IMR-90 (cell line): ENCODE data around the gene XKR7. TPM values are rescaled to one million over a fixed set of nuclear protein-coding genes. Genes with fewer than 3 reads are reported as not detected.

Source experiments
- ATAC-seq: fragments of 200-7000 bp; cut with Tn5 transposase; 2 replicates; pipeline ENCODE4 v1.9.1; 2020; ENCODE audit warnings: low read depth, mild to moderate bottlenecking, moderate library complexity
- BruUV-seq: library from RNA; stranded (reverse); fragments of 400-500 nt; replicated peaks from 2 replicates; lab custom pipeline; 2021; lab: Mats Ljungman, UMichigan
- CTCF ChIA-PET: fragments of 300-600 bp; formaldehyde crosslinking; extraction: SDS; loops from one replicate; lab custom pipeline; 2021; ENCODE audit warnings: antibody characterized with exemption; lab: Yijun Ruan, JAX
- POLR2A ChIA-PET: fragments of 300-600 bp; sonication (Branson Sonifier 250); formaldehyde crosslinking; loops from one replicate; lab custom pipeline; 2022; ENCODE audit warnings: antibody characterized with exemption; ENCODE audit not compliant: unreplicated experiment; lab: Charles Lee
- DNase-seq: peaks from one replicate; pipeline ENCODE4 v3.0.0; 2013
- H2AFZ ChIP-seq: replicated peaks from 2 replicates; pipeline ENCODE3; 2013; ENCODE audit warnings: low read length, mild to moderate bottlenecking; ENCODE audit not compliant: poor library complexity
- H2AK5ac ChIP-seq: 2 replicates; pipeline ENCODE4 v1.6.1; 2013; ENCODE audit warnings: low read depth, low read length, inconsistent platforms
- H2AK9ac ChIP-seq: replicated peaks from 2 replicates; pipeline ENCODE3; 2013; ENCODE audit warnings: mild to moderate bottlenecking, low read depth, low read length, moderate library complexity; ENCODE audit not compliant: poor library complexity
- H2BK120ac ChIP-seq: 2 replicates; pipeline ENCODE4 v1.6.1; 2013; ENCODE audit warnings: low read depth, low read length, inconsistent platforms
- H2BK15ac ChIP-seq: 3 replicates; pipeline ENCODE4 v1.6.1; 2013; ENCODE audit warnings: low read depth, low read length, inconsistent platforms
- H2BK20ac ChIP-seq: 2 replicates; pipeline ENCODE4 v1.6.1; 2013; ENCODE audit warnings: low read depth, mild to moderate bottlenecking, inconsistent platforms, low read length, moderate library complexity
- H2BK5ac ChIP-seq: 2 replicates; pipeline ENCODE4 v1.6.1; 2013; ENCODE audit warnings: mild to moderate bottlenecking, low read depth, low read length, inconsistent platforms; ENCODE audit not compliant: poor library complexity, severe bottlenecking
- H3K14ac ChIP-seq: replicated peaks from 2 replicates; pipeline ENCODE4 v1.6.1; 2013; ENCODE audit warnings: low read depth, low read length, inconsistent platforms
- H3K18ac ChIP-seq: 2 replicates; pipeline ENCODE4 v1.6.1; 2013; ENCODE audit warnings: low read depth, low read length, control low read depth
- H3K23ac ChIP-seq: 2 replicates; pipeline ENCODE4 v1.6.1; 2013; ENCODE audit warnings: low read depth, low read length, inconsistent platforms
- H3K27ac ChIP-seq: 2 replicates; pipeline ENCODE4 v1.5.1; 2013; ENCODE audit warnings: mild to moderate bottlenecking, control low read depth, low read length; ENCODE audit not compliant: insufficient read depth
- H3K27me3 ChIP-seq: 2 replicates; pipeline ENCODE4 v1.6.1; 2013; ENCODE audit warnings: low read length; ENCODE audit not compliant: control insufficient read depth, insufficient read depth
- H3K36me3 ChIP-seq: 2 replicates; pipeline ENCODE4 v1.6.1; 2013; ENCODE audit warnings: low read length, mixed read lengths; ENCODE audit not compliant: control insufficient read depth, insufficient read depth
- H3K4ac ChIP-seq: 2 replicates; pipeline ENCODE4 v1.6.1; 2013; ENCODE audit warnings: low read depth, low read length, inconsistent platforms
- H3K4me1 ChIP-seq: 2 replicates; pipeline ENCODE4 v1.6.1; 2013; ENCODE audit warnings: low read length, mixed read lengths; ENCODE audit not compliant: control insufficient read depth, insufficient read depth
- H3K4me2 ChIP-seq: 2 replicates; pipeline ENCODE4 v1.6.1; 2013; ENCODE audit warnings: low read depth, mild to moderate bottlenecking, control low read depth, low read length, moderate library complexity
- H3K4me3 ChIP-seq: 2 replicates; pipeline ENCODE4 v1.5.1; 2013; ENCODE audit warnings: low read depth, mild to moderate bottlenecking, control low read depth, low read length, moderate library complexity; ENCODE audit not compliant: insufficient read depth
- H3K56ac ChIP-seq: 2 replicates; pipeline ENCODE4 v1.6.1; 2013; ENCODE audit warnings: low read length, inconsistent platforms; ENCODE audit not compliant: insufficient read depth; ENCODE audit errors: extremely low read depth
- H3K79me1 ChIP-seq, 2 experiments: 2 replicates each; pipeline ENCODE4 v1.6.1; 2013; ENCODE audit warnings: low read length in 2 of 2, inconsistent platforms in 1 of 2, low read depth in 1 of 2
- H3K9ac ChIP-seq: 2 replicates; pipeline ENCODE4 v1.6.1; 2013; ENCODE audit warnings: low read depth, low read length, control low read depth
- H3K9me1 ChIP-seq: 2 replicates; pipeline ENCODE4 v1.6.1; 2013; ENCODE audit warnings: low read length, inconsistent platforms; ENCODE audit not compliant: insufficient read depth
- H3K9me3 ChIP-seq: 2 replicates; pipeline ENCODE4 v1.6.1; 2013; ENCODE audit warnings: low read length; ENCODE audit not compliant: control insufficient read depth, insufficient read depth
- H4K20me1 ChIP-seq: 2 replicates; pipeline ENCODE4 v1.6.1; 2013; ENCODE audit warnings: low read length, inconsistent platforms; ENCODE audit not compliant: insufficient read depth
- H4K5ac ChIP-seq: 2 replicates; pipeline ENCODE4 v1.6.1; 2013; ENCODE audit warnings: mild to moderate bottlenecking, low read depth, low read length, control low read depth
- H4K8ac ChIP-seq, 2 experiments: 2 replicates each; pipeline ENCODE4 v1.6.1; 2013; ENCODE audit warnings: low read depth in 2 of 2, low read length in 2 of 2, control low read depth in 1 of 2, inconsistent platforms in 1 of 2
- H4K91ac ChIP-seq: 2 replicates; pipeline ENCODE4 v1.6.1; 2013; ENCODE audit warnings: low read depth, low read length, inconsistent platforms; ENCODE audit not compliant: insufficient read depth
- CEBPB ChIP-seq: IDR thresholded peaks from 2 replicates; pipeline ENCODE4 v1.6.1; 2012; ENCODE audit warnings: low read depth, low read length, improper control_type of control experiment
- CHD1 ChIP-seq: IDR thresholded peaks from 2 replicates; pipeline ENCODE4 v1.6.1; 2012; ENCODE audit warnings: low read depth, low read length, improper control_type of control experiment
- ELK1 ChIP-seq: fragments of 150-350 bp; IDR thresholded peaks from 2 replicates; pipeline ENCODE4 v1.6.1; 2016; ENCODE audit warnings: low read depth, mild to moderate bottlenecking, low read length, moderate library complexity, borderline replicate concordance
- FOS ChIP-seq: fragments of 150-350 bp; IDR thresholded peaks from 2 replicates; pipeline ENCODE4 v1.6.1; 2016; ENCODE audit warnings: low read depth, low read length
- MAFK ChIP-seq: IDR thresholded peaks from 2 replicates; pipeline ENCODE4 v1.6.1; 2012; ENCODE audit warnings: low read depth, low read length, improper control_type of control experiment
- MAZ ChIP-seq: IDR thresholded peaks from 2 replicates; pipeline ENCODE4 v1.6.1; 2012; ENCODE audit warnings: low read depth, mild to moderate bottlenecking, low read length, improper control_type of control experiment, moderate library complexity, borderline replicate concordance
- MXI1 ChIP-seq: IDR thresholded peaks from 2 replicates; pipeline ENCODE4 v1.6.1; 2012; ENCODE audit warnings: low read depth, mild to moderate bottlenecking, low read length, moderate library complexity, borderline replicate concordance
- POLR2A ChIP-seq: IDR thresholded peaks from 2 replicates; pipeline ENCODE4 v1.6.1; 2012; ENCODE audit warnings: mild to moderate bottlenecking, low read depth, low read length
- RCOR1 ChIP-seq: IDR thresholded peaks from 2 replicates; pipeline ENCODE4 v1.6.1; 2012; ENCODE audit warnings: mild to moderate bottlenecking, low read length, improper control_type of control experiment; ENCODE audit not compliant: insufficient replicate concordance
- RFX5 ChIP-seq: IDR thresholded peaks from 2 replicates; pipeline ENCODE4 v1.8.0; 2012; ENCODE audit warnings: low read depth, mild to moderate bottlenecking, low read length, moderate library complexity
- SMC3 ChIP-seq: fragments of 150-350 bp; IDR thresholded peaks from 2 replicates; pipeline ENCODE4 v1.6.1; 2016; ENCODE audit warnings: low read depth, mild to moderate bottlenecking, antibody characterized with exemption, low read length, moderate library complexity
- WGBS, 2 experiments: methylation state at CpG; one replicate each; pipeline versions ENCODE4 v1.1.5 to v1.1.7; 2013; ENCODE audit warnings: missing lambda C conversion rate in 2 of 2; ENCODE audit not compliant: insufficient read length in 1 of 2; ENCODE audit errors: extremely low coverage in 2 of 2; 5-methylcytosine and 5-hydroxymethylcytosine counted together
- dilution Hi-C: fragments of 300-500 bp; cut with HindIII; formaldehyde crosslinking; loops from one replicate; pipeline ENCODE4 v1.14.3; 2018; ENCODE audit warnings: low sequenced_read_pairs; ENCODE audit not compliant: unreplicated experiment
- in situ Hi-C: fragments of 300-500 bp; cut with MboI; formaldehyde crosslinking; loops from 3 replicates; pipeline ENCODE4 v1.14.3; 2019; ENCODE audit warnings: low sequenced_read_pairs, inconsistent platforms, mixed read lengths
- intact Hi-C: fragments of 100-400 bp; cut with micrococcal nuclease; formaldehyde crosslinking; loops from 2 replicates; pipeline ENCODE4 v1.10.0; 2022
- polyA plus RNA-seq, 3 experiments: library from polyadenylated mRNA; depleted of rRNA; stranded (reverse); fragments of >200 nt; gene quantifications; 2 replicates each; pipeline ENCODE4 v1.2.3, GENCODE V29; 2012; ENCODE audit warnings: low replicate concordance in 1 of 3
- total RNA-seq: library from RNA; depleted of rRNA; stranded (reverse); fragments of >200 nt; gene quantifications from 2 replicates; pipeline ENCODE4 v1.2.3, GENCODE V29; 2012

Gene XKR7
- total and polyA plus RNA-seq, 2 of the 4 experiments (the other 2 are of a cell fraction): not detected

GRCh38 chr20:31992086-31992485 lies 24.1 kb downstream of the XKR7 start:
- DNase-seq (no peak), ATAC-seq (no peak)
- H3K9ac ChIP-seq: no peak overlapping the region
- no peak for TF ChIP-seq CHD1
- no peak for TF ChIP-seq RFX5
- no peak for TF ChIP-seq CEBPB
- no peak for TF ChIP-seq ELK1
- TF ChIP-seq MAFK: no peak
- TF ChIP-seq FOS: no peak
- TF ChIP-seq POLR2A: no peak
- no peak for TF ChIP-seq SMC3
- TF ChIP-seq RCOR1: no peak
- no peak for TF ChIP-seq MAZ
- no peak for TF ChIP-seq MXI1
- no peaks in the 10 kb centered on the region for H3K36me3 ChIP-seq
- WGBS, 2 experiments: no CpG with 5 or more reads among the region's 2 CpGs
- no peak overlapping the region for H2AFZ ChIP-seq
- H3K27ac ChIP-seq: no peak overlapping the region
- no peaks in the 10 kb centered on the region for H3K4me1 ChIP-seq
- no peak overlapping the region for H3K4ac ChIP-seq
- no peaks in the 10 kb centered on the region for H3K79me1 ChIP-seq
- no TSS peak for BruUV-seq
- H3K27me3 ChIP-seq: peaks cover 53% of the 10 kb centered on the region
- ChIA-PET CTCF (no interaction called here), POLR2A (no interaction called here)
- no peak overlapping the region for H2BK120ac ChIP-seq
- no peak overlapping the region for H3K56ac ChIP-seq
- no peaks in the 10 kb centered on the region for H3K9me3 ChIP-seq
- H4K5ac ChIP-seq: no peak overlapping the region
- no peak overlapping the region for H2AK9ac ChIP-seq
- in situ Hi-C loops: no loop called here
- dilution Hi-C loops: no loop called here
- no peaks in the 10 kb centered on the region for H4K20me1 ChIP-seq
- no peak overlapping the region for H2BK20ac ChIP-seq
- no peaks in the 10 kb centered on the region; the same call in 1 of the 2 replicates for H3K9me1 ChIP-seq
- H4K8ac ChIP-seq: no peak overlapping the region
- H3K4me3 ChIP-seq: no peak overlapping the region
- H4K91ac ChIP-seq: no peak overlapping the region
- H3K14ac ChIP-seq: no peak overlapping the region
- no peak overlapping the region for H2AK5ac ChIP-seq
- H3K23ac ChIP-seq: no peak overlapping the region
- H3K4me2 ChIP-seq: no peak overlapping the region
- H2BK15ac ChIP-seq: no peak overlapping the region
- no peak overlapping the region for H2BK5ac ChIP-seq
- H3K18ac ChIP-seq: no peak overlapping the region
- intact Hi-C loops: no loop called here
